OCI-LY1 (cell line): ENCODE results near the gene HLA-DRA.

Source experiments
- H2AFZ ChIP-seq: fragments of 200-600 bp; sonication (generic), shearing (Covaris generic); 2 replicates; pipeline ENCODE4 v1.6.0; 2014; ENCODE audit warnings: antibody characterized with exemption, mild to moderate bottlenecking, low read length
- H3F3A ChIP-seq: fragments of 200-600 bp; sonication (generic), shearing (Covaris generic); 2 replicates; pipeline ENCODE4 v1.6.0; 2014; ENCODE audit warnings: mild to moderate bottlenecking, antibody characterized with exemption, low read length, moderate library complexity; ENCODE audit not compliant: insufficient read depth
- H3K27ac ChIP-seq: fragments of 200-600 bp; sonication (generic); 2 replicates; pipeline ENCODE4 v1.5.1; 2014; ENCODE audit warnings: low read length, mixed run types, mild to moderate bottlenecking, low read depth; ENCODE audit not compliant: poor library complexity, severe bottlenecking
- H3K27me3 ChIP-seq: fragments of 200-600 bp; sonication (generic); 2 replicates; pipeline ENCODE4 v1.6.0; 2014; ENCODE audit warnings: antibody characterized with exemption, mild to moderate bottlenecking, low read length, moderate library complexity; ENCODE audit not compliant: insufficient read depth
- H3K36me3 ChIP-seq: fragments of 200-600 bp; sonication (generic); 2 replicates; pipeline ENCODE4 v1.6.1; 2014; ENCODE audit warnings: mild to moderate bottlenecking, antibody characterized with exemption, low read length, moderate library complexity, mixed read lengths; ENCODE audit not compliant: insufficient read depth
- H3K4me1 ChIP-seq: fragments of 200-600 bp; sonication (generic); 2 replicates; pipeline ENCODE4 v1.5.1; 2014; ENCODE audit warnings: mild to moderate bottlenecking, low read length, moderate library complexity; ENCODE audit not compliant: insufficient read depth, severe bottlenecking
- H3K4me2 ChIP-seq: fragments of 200-600 bp; sonication (generic), shearing (Covaris generic); 2 replicates; pipeline ENCODE4 v1.6.1; 2014; ENCODE audit warnings: low read length
- H3K4me3 ChIP-seq: fragments of 200-600 bp; sonication (generic); 2 replicates; pipeline ENCODE4 v1.5.1; 2014; ENCODE audit warnings: low read length, low read depth, mild to moderate bottlenecking, mixed read lengths; ENCODE audit not compliant: poor library complexity, severe bottlenecking
- H3K79me2 ChIP-seq: fragments of 200-600 bp; shearing (Covaris generic); 2 replicates; pipeline ENCODE4 v1.6.1; 2016; ENCODE audit warnings: mixed run types, low read length, mixed read lengths; ENCODE audit not compliant: insufficient read depth
- H3K9ac ChIP-seq: fragments of 200-600 bp; sonication (generic), shearing (Covaris generic); 2 replicates; pipeline ENCODE4 v1.6.1; 2014; ENCODE audit warnings: mild to moderate bottlenecking, low read length, mixed read lengths
- H3K9me2 ChIP-seq: fragments of 200-600 bp; sonication (generic), shearing (Covaris generic); 2 replicates; pipeline ENCODE4 v1.6.1; 2014; ENCODE audit warnings: low read depth, mild to moderate bottlenecking, low read length, mixed read lengths
- H3K9me3 ChIP-seq: fragments of 200-600 bp; shearing (Covaris generic); 2 replicates; pipeline ENCODE4 v1.6.1; 2014; ENCODE audit warnings: low read length, mixed read lengths
- H4K20me1 ChIP-seq: fragments of 200-600 bp; sonication (generic), shearing (Covaris generic); 2 replicates; pipeline ENCODE4 v1.6.0; 2016; ENCODE audit warnings: mild to moderate bottlenecking, low read length; ENCODE audit not compliant: insufficient read depth
- CTCF ChIP-seq: fragments of 200-600 bp; sonication (generic), shearing (Covaris generic); IDR thresholded peaks from 2 replicates; pipeline ENCODE4 v1.5.1; 2017; ENCODE audit warnings: mild to moderate bottlenecking, antibody characterized with exemption, low read length, moderate library complexity, mixed read lengths
- EZH2 ChIP-seq: fragments of 200-600 bp; sonication (generic), shearing (Covaris generic); IDR thresholded peaks from 2 replicates; pipeline ENCODE4 v1.8.0; 2017; ENCODE audit warnings: borderline replicate concordance, mixed run types, mild to moderate bottlenecking, antibody characterized with exemption, low read length, moderate library complexity, mixed read lengths

Gene HLA-DRA

DNA sequence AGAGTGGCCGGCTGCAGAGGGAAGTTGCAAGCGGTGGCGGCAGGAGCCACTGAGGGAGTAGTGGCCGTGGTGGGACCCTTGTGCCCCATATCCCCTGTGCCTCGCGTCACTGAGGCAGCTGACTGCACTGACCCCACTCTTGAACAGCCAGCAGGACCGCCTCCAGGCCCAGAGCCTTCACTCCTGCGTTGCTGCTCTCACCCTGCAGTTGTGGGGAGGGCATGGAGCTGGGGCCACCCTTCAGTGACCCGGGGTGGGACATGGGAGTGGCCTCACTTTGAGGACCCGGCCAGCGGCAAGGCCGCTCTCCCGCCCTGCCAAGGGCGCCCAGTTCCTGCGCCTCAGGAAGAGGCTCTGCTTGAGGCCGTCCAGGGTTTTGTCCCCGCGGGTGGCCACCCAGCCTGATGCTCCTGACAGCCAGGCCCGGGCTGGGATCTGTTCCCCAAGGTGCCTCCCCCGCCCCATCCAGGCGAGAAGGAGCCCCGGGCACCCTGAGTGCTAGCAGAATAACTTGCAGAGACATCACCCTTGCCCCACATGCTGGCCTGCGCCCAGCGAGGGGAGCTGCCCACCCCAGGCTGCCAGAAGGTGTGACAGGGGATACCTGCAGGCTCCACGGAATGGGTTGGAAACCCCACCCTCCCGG lies 44.4 kb downstream of the HLA-DRA start:
- H3K27me3 ChIP-seq: no peaks in the 10 kb centered on the region
- no peak overlapping the region for H3K4me3 ChIP-seq
- no peaks in the 10 kb centered on the region for H3K36me3 ChIP-seq
- H3K4me1 ChIP-seq: no peaks in the 10 kb centered on the region
- no peaks in the 10 kb centered on the region for H4K20me1 ChIP-seq
- H2AFZ ChIP-seq: no peak overlapping the region
- no peak overlapping the region for H3K4me2 ChIP-seq
- no peaks in the 10 kb centered on the region for H3F3A ChIP-seq
- no peaks in the 10 kb centered on the region for H3K9me3 ChIP-seq
- no peak overlapping the region for H3K9ac ChIP-seq
- no peaks in the 10 kb centered on the region for H3K79me2 ChIP-seq
- no peak overlapping the region for H3K27ac ChIP-seq
- no peaks in the 10 kb centered on the region for H3K9me2 ChIP-seq
- TF ChIP-seq EZH2: no peak
- no peak for TF ChIP-seq CTCF

GRCh38 chr6:32484614-32484998 lies 44.9 kb downstream of the HLA-DRA start:
- Histone ChIP-seq H3K79me2 (no peaks in the 10 kb centered on the region), H3K27me3 (no peaks in the 10 kb centered on the region), H3K4me1 (no peaks in the 10 kb centered on the region), H3K4me2 (no peak overlapping the region), H3K9me3 (no peaks in the 10 kb centered on the region), H3K9me2 (no peaks in the 10 kb centered on the region), H3K9ac (no peak overlapping the region), H3F3A (no peaks in the 10 kb centered on the region), H3K4me3 (no peak overlapping the region), H2AFZ (no peak overlapping the region), H3K27ac (no peak overlapping the region), H4K20me1 (no peaks in the 10 kb centered on the region), H3K36me3 (no peaks in the 10 kb centered on the region)
- TF ChIP-seq EZH2 (no peak), CTCF (no peak)

DNA sequence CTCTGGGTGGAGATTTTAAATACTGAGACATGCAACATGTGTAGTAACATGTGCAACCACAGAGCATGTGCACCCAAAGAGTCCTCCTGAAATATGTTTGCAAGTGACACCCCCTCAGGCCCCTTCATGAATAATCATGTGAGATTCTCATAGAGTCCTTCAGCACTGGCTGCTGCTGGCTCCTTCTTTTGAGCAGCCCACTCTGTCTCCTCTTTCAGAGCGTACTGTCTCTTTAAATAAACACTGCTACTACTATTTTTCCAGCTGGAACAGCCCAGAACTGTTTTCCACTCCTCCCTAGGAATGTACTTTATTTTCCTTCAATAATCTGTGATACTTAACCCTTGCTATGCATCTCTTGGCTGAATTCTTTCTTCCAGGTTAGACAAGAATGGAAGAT lies 48.4 kb downstream of the HLA-DRA start:
- no peaks in the 10 kb centered on the region for H3K4me1 ChIP-seq
- no peaks in the 10 kb centered on the region for H3K79me2 ChIP-seq
- no peak overlapping the region for H2AFZ ChIP-seq
- H3F3A ChIP-seq: no peaks in the 10 kb centered on the region
- no peak overlapping the region for H3K4me2 ChIP-seq
- H3K36me3 ChIP-seq: no peaks in the 10 kb centered on the region
- no peaks in the 10 kb centered on the region for H3K9me2 ChIP-seq
- no peaks in the 10 kb centered on the region for H4K20me1 ChIP-seq
- TF ChIP-seq CTCF: no peak
- no peak for TF ChIP-seq EZH2
- H3K9ac ChIP-seq: no peak overlapping the region
- H3K9me3 ChIP-seq: no peaks in the 10 kb centered on the region
- H3K27me3 ChIP-seq: no peaks in the 10 kb centered on the region
- H3K27ac ChIP-seq: no peak overlapping the region
- H3K4me3 ChIP-seq: no peak overlapping the region
